ENCODE measurements around the gene CIAO2B. TPM values are rescaled to one million over a fixed set of nuclear protein-coding genes. Genes with fewer than 3 reads are reported as not detected.

Gene CIAO2B
- total RNA-seq, 1 donor from 2014 or later = 118 TPM

- no peak for DNase-seq (ENCODE audit: low spot score)
- intact Hi-C loops (cut with DNase I) = no loop called here
Observed at GRCh38 chr16:66924527-66925321, 9.5 kb downstream of the CIAO2B start.

- intact Hi-C loops (cut with DNase I) = no loop called here
- no peak for DNase-seq (ENCODE audit: low spot score)
Observed at GRCh38 chr16:66923866-66924265, 10.3 kb downstream of the CIAO2B start.

DNA sequence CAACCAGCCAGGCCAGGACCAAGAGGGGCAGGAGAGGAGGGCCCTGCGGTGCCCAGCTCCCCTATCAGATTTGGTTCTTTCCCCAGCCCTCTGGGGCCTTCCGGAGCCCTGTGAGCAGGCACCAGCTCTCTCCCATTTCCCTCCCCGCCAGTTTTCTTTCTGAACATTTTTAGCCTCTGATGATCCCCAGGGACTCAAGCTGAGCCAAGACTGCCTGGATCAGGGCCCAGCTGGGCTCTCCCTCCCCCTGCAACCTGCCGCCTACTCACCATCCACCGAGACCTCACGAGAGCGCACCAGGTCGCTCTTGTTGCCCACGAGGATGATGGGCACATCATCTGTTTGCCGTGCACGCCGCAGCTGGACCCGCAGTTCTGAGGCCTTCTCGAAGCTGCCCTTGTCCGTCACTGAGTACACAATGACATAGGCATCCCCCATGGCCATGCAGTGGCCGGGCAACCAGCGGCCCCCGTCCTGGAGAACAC is 10.9 kb downstream of the CIAO2B start:
- intact Hi-C loops (cut with DNase I) = no loop called here
- DNase-seq (ENCODE audit: low spot score) = peak; percentile 86

GRCh38 chr16:66921729-66922450 is 12.3 kb downstream of the CIAO2B start:
- intact Hi-C loops (cut with DNase I) = no loop called here
- no peak for DNase-seq (ENCODE audit: low spot score)

- no peak for DNase-seq (ENCODE audit: low spot score)
- intact Hi-C loops (cut with DNase I) = no loop called here
Observed at GRCh38 chr16:66920924-66921680, 13.1 kb downstream of the CIAO2B start.

DNA sequence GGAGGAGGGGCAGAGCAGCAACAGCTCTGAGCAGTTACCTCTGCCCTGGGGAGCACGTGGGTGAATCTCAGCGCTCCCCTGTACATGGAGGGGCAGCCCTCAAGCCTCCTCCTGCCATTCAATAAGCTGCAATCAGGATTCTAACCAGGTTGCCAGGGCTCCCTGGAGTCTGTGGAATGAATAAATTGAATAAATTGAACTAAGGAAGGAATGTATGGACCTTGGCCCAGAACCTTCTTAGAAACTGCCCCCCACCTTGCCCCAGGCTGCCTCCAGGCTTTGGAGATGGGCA is 14.0 kb downstream of the CIAO2B start:
- no peak for DNase-seq (ENCODE audit: low spot score)
- intact Hi-C loops (cut with DNase I) = no loop called here

DNA sequence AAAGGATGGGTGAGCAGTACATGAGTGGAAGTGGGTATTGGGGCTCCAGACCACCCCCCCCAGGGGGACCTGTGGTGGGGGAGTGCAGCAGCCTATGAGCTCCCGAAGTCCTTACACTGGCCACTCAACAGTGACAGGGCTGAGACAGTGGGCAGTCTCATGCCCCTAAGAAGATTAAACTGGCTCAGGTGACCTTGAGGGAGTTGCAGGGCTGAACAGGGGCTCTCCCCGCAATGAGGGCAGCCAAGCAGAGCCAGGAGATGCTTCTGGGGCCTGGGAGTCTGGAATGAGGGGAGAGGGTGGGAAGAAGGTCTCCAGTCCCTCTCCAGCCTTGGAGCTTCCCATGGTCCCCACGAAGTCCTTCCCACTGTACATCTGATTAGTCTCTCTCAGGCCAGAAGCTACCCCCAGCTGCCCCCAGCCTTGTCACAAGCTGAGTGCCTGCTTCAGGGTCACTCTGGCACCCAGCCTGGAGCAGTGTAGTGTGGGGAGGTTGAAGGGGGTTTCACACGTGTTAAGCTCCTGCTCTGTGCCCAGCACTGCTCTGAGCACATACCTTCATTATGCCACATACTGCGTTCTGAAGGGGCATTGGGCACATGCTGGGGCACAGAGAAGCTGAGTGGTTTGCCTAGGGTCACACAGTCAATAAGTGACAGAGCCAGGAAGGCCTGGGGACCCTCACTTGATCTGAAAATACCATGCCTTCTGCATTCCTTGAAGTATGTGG is 14.5 kb downstream of the CIAO2B start:
- intact Hi-C loops (cut with DNase I) = no loop called here
- no peak for DNase-seq (ENCODE audit: low spot score)

- no peak for DNase-seq (ENCODE audit: low spot score)
- intact Hi-C loops (cut with DNase I) = no loop called here
Observed at GRCh38 chr16:66918803-66919568, 15.2 kb downstream of the CIAO2B start, which contains the start of gene CDH16. Gene CDH16 (minus strand): TSS chr16:66918885. CDS start chr16:66918065, 820 bp downstream.

- no peak for DNase-seq (ENCODE audit: low spot score)
- intact Hi-C loops (cut with DNase I) = no loop called here
Observed at GRCh38 chr16:66918355-66918754, 15.8 kb downstream of the CIAO2B start.

GRCh38 chr16:66917741-66918140 is 16.5 kb downstream of the CIAO2B start:
- intact Hi-C loops (cut with DNase I) = no loop called here
- no peak for DNase-seq (ENCODE audit: low spot score)

DNA sequence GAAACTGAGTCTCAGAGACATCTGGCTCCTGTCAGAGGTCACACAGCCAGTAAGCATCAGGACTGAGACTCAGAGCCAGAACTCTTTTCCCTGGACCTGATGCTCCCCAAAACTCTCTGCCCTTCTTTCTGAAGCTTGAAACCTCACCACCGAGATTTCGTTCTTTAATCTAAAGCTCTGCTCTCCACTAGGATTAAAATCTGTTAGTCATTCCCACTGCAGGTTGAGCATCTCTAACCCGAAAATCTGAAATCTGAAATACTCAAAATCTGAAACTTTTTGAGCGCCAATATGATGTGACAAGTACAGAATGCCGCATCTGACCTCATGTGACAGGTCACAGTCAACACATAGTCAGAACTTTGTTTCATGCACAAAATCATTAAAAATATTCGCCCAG is 17.7 kb downstream of the CIAO2B start:
- intact Hi-C loops (cut with DNase I) = no loop called here
- DNase-seq (ENCODE audit: low spot score) = no peak

DNA sequence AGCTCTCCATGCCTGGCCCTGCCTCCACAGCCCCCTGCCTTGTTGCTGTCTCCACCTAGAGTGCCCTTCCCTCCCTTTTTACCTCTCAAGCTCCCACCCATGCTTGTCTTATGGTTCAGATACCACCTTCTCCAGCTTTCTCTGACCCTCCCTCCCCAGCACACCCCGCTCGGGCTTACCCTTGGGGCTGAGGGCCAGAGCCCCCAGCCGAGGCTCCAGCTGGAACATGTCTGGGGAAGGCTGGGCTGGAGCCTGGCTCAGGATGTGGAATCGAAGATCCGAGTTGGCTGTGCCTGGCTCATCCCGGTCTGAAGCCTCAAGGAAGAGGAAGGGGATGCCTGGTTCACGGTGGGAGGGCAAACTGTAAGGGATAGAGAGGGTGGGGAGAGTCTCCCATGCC is 19.2 kb downstream of the CIAO2B start:
- intact Hi-C loops (cut with DNase I) = no loop called here
- no peak for DNase-seq (ENCODE audit: low spot score)

DNA sequence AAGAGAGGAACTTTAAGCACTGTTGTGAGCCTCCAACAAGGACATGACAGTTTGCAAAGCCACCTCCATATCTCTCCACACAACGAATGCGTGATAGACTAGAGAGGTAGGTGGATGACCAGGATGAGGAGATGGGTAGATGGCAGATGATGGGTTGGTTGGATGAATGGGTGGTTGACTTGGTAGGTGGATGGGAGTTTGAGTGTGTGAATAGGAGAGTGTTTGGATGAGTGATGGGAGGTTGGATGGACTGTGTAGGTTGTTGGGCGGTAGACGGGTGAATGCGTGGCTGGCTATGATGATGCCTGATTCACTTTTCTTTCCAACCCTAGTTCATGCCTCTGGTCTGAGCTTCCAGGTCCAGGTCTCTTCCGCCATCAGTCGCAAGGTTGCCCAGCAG is 19.7 kb downstream of the CIAO2B start:
- intact Hi-C loops (cut with DNase I) = no loop called here
- DNase-seq (ENCODE audit: low spot score) = no peak

GRCh38 chr16:66913711-66914110 is 20.5 kb downstream of the CIAO2B start:
- no peak for DNase-seq (ENCODE audit: low spot score)

GRCh38 chr16:66913081-66913480 is 21.1 kb downstream of the CIAO2B start:
- no peak for DNase-seq (ENCODE audit: low spot score)

More at GRCh38 chr16:66913711-66914110, 20.5 kb downstream of the CIAO2B start:
- intact Hi-C loops (cut with DNase I) = no loop called here

GRCh38 chr16:66911801-66912200 is 22.4 kb downstream of the CIAO2B start:
- intact Hi-C loops (cut with DNase I) = no loop called here
- no peak for DNase-seq (ENCODE audit: low spot score)

More at GRCh38 chr16:66913081-66913480, 21.1 kb downstream of the CIAO2B start:
- intact Hi-C loops (cut with DNase I) = no loop called here

- DNase-seq (ENCODE audit: low spot score) = no peak
Observed at GRCh38 chr16:66911112-66911511, 23.1 kb downstream of the CIAO2B start.

GRCh38 chr16:66910175-66910940 is 23.8 kb downstream of the CIAO2B start:
- no peak for DNase-seq (ENCODE audit: low spot score)
- intact Hi-C loops (cut with DNase I) = no loop called here

More at GRCh38 chr16:66911112-66911511, 23.1 kb downstream of the CIAO2B start:
- intact Hi-C loops (cut with DNase I) = no loop called here

All from cardiac septum (tissue), 1 donor.